Heart left ventricle (tissue), 16 donors: ENCODE data around the gene TTC32. TPM values are rescaled to one million over a fixed set of nuclear protein-coding genes. Genes with fewer than 3 reads are reported as not detected.

ENCODE experiments used
- ATAC-seq, 4 donors: fragments of 200-7000 bp; cut with Tn5 transposase; one replicate each; pipeline ENCODE4 v1.9.1; 2020 to 2022; ENCODE audit warnings: moderate library complexity in 4 of 4, mild to moderate bottlenecking in 3 of 4, moderate number of reproducible peaks in 1 of 4
- DNase-seq, 5 donors: peaks; one replicate each; pipeline ENCODE4 v3.0.0-alpha.2; 2020
- H3K27ac ChIP-seq, 12 donors: fragments of 200-600 bp; sonication (generic) in 4 of 12; one replicate each; pipeline versions ENCODE4 v1.5.0 to v1.8.0; 2016 to 2022; ENCODE audit warnings: mild to moderate bottlenecking in 2 of 12
- H3K27me3 ChIP-seq, 9 donors: fragments of 200-600 bp; sonication (generic) in 2 of 9; one replicate each; pipeline versions ENCODE4 v1.5.1 to v1.8.0; 2016 to 2022; ENCODE audit warnings: mild to moderate bottlenecking in 3 of 9
- H3K36me3 ChIP-seq, 9 donors: fragments of 200-600 bp; sonication (generic) in 2 of 9; one replicate each; pipeline versions ENCODE4 v1.5.0 to v1.8.0; 2018 to 2022; ENCODE audit warnings: mild to moderate bottlenecking in 2 of 9
- H3K4me1 ChIP-seq, 12 donors: fragments of 200-600 bp; sonication (generic) in 4 of 12; one replicate each; pipeline versions ENCODE4 v1.5.0 to v1.8.0; 2016 to 2022; ENCODE audit warnings: mild to moderate bottlenecking in 3 of 12
- H3K4me3 ChIP-seq, 12 donors: fragments of 200-600 bp; sonication (generic) in 4 of 12; one replicate each; pipeline versions ENCODE4 v1.5.0 to v1.8.0; 2017 to 2022; ENCODE audit warnings: mild to moderate bottlenecking in 9 of 12, moderate library complexity in 4 of 12
- H3K9me3 ChIP-seq, 12 donors: fragments of 200-600 bp; sonication (generic) in 4 of 12; one replicate each; pipeline versions ENCODE4 v1.5.0 to v1.8.0; 2016 to 2022; ENCODE audit warnings: mild to moderate bottlenecking in 1 of 12
- POLR2A ChIP-seq, 2 donors: fragments of 450-650 bp; IDR thresholded peaks; one replicate each; pipeline ENCODE4 v1.6.1; 2017; ENCODE audit warnings: antibody characterized with exemption in 2 of 2, mild to moderate bottlenecking in 2 of 2, moderate library complexity in 2 of 2
- WGBS, 4 donors: extraction: QIAGEN DNeasy Blood & Tissue Kit in 2 of 4; methylation state at CpG; one replicate each; pipeline versions ENCODE4 v1.1.5 to v1.1.7; 2013 to 2018; 5-methylcytosine and 5-hydroxymethylcytosine counted together
- intact Hi-C, 10 donors: fragments of 100-400 bp; cut with DNase I; formaldehyde crosslinking; loops; one replicate each; pipeline versions ENCODE4 v1.11.1 to v1.14.2; 2022
- polyA plus RNA-seq, 2 donors: library from polyadenylated mRNA; stranded (reverse); fragments of 200-250 nt; gene quantifications; one replicate each; pipeline ENCODE4 v1.2.3, GENCODE V29; 2013
- total RNA-seq, 9 donors: library from RNA; depleted of rRNA in 2 of 9; stranded (reverse); fragments of >200 nt in 2 of 9; fragmentation: NEBNext Ultra II Directional in 3 of 9; extraction: Animal tissue kit (Norgen Biotek cat#: 25700) in 3 of 9; gene quantifications; one replicate each; pipeline versions ENCODE4 v1.1.0 to v1.2.4, GENCODE V29; 2016 to 2023
- TF ChIP-seq, protein P1 (sequence below), 12 donors: fragments of 200-600 bp; sonication (generic) in 4 of 12; IDR thresholded peaks; one replicate each; pipeline versions ENCODE4 v1.5.0 to v1.8.0; 2018 to 2022; ENCODE audit warnings: antibody characterized with exemption in 12 of 12, mild to moderate bottlenecking in 5 of 12
- donor health status: ischemic (EF 13 %, LVEDD 7.1; RV severe dilation, severe dysfunction).
- donor health status: healthy with polysubstance abuse.
- donor health status: DM: no; HTN: yes; CAD: no.
- donor health status: DM: no; HTN: no; CAD: no.
- donor health status: ischemic (EF 25% LVEDD 6.9; RV normal size, moderate dysfunction).
- donor health status: ischemic (EF 25% LVEDD 5.7; RV mildly dilated, moderate dysfunction).
- donor health status: healthy.
- donor health status: DM: yes; HTN: yes; CAD: no.
- donor health status: ischemic (EF 35%, LVEDD 5.7; RV mildly dilated, moderate dysfunction).
- donor health status: nonischemic (EF 11% LVEDD 7.7; RV severe dilation, severe dysfunction).
- donor health status: DM: yes; HTN: yes; CAD: no.
- donor health status: PGD.
- donor health status: ischemic (EF 29% LVEDD 5.4; RV normal size, mild dysfunction).
- donor health status: nonischemic (EF 23%, LVEDD 6.1; RV moderate dilation, normal function).

TTC32 gene
- total and polyA plus RNA-seq, 11 donors: 2.6 to 10.3 (median 6.3) TPM

DNA sequence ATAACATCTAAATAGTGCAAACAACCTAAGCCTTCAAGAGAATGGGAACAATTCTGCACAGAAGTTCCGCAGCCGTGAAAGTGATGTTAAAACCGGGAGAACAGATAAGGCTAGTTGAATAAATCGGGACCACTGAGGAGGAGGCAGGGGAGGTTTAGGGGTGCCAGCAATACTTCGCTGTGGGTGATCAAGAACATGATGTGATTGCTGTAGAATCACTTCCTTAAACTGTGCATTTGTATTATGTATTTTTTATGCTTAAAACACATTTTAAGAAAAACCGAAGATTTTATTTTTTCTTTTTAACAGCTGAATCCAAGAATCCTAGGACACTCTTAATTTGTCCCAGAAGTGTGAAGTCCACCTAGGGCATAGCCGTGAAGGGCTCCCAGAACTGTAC is 33.6 kb downstream of the TTC32 start:
- ATAC-seq (no peak), DNase-seq (no peak)
- Histone ChIP-seq H3K36me3 (no peaks in the 10 kb centered on the region), H3K4me3 (peak overlapping the region; percentile 6 to 63 (median 50)), H3K27me3 (no peaks in the 10 kb centered on the region), H3K4me1 (peaks cover 0 to 17% (median 9%) of the 10 kb centered on the region in 12 donors), H3K27ac (no peak overlapping the region), H3K9me3 (no peaks in the 10 kb centered on the region)
- WGBS, 4 donors: 76 to 82% (median 79%) methylated on average over 7 of the region's 7 CpGs
- intact Hi-C loops: loop anchor here in 8 of 10 donors (5.0 to 10.0 kb wide), 8 partner anchors 183 to 1483 kb away; no protein-coding TSS in a partner anchor
- TF ChIP-seq POLR2A (IDR thresholded peaks at IDR 0.05): no peak

DNA sequence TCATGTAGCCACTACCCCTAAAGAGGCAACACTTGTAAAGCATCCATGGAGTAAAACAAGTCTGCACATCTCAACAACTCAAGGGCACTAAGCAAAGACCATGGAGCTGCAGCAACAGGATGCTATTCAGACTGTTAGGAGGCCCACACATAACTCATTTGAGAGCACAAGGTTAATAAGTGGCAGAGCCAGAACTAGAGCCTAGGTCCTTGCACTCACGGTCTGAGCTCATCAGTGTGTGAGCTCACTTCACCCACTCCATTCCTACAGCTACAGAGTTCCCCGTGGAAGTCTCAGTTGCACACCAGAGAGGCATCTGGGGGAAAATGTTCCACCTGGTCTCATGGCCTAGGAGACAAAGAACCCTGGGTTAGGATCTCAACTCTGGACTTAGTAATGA is 35.0 kb downstream of the TTC32 start:
- Histone ChIP-seq H3K27ac (no peak overlapping the region), H3K4me1 (peaks cover 0 to 17% (median 9%) of the 10 kb centered on the region in 12 donors), H3K4me3 (no peak overlapping the region), H3K27me3 (no peaks in the 10 kb centered on the region), H3K9me3 (no peaks in the 10 kb centered on the region), H3K36me3 (no peaks in the 10 kb centered on the region)
- intact Hi-C loops: loop anchor here in 8 of 10 donors (5.0 to 10.0 kb wide), 8 partner anchors 182 to 1482 kb away; no protein-coding TSS in a partner anchor
- no peak for TF ChIP-seq POLR2A (IDR thresholded peaks at IDR 0.05)
- TF ChIP-seq, protein P1, sequence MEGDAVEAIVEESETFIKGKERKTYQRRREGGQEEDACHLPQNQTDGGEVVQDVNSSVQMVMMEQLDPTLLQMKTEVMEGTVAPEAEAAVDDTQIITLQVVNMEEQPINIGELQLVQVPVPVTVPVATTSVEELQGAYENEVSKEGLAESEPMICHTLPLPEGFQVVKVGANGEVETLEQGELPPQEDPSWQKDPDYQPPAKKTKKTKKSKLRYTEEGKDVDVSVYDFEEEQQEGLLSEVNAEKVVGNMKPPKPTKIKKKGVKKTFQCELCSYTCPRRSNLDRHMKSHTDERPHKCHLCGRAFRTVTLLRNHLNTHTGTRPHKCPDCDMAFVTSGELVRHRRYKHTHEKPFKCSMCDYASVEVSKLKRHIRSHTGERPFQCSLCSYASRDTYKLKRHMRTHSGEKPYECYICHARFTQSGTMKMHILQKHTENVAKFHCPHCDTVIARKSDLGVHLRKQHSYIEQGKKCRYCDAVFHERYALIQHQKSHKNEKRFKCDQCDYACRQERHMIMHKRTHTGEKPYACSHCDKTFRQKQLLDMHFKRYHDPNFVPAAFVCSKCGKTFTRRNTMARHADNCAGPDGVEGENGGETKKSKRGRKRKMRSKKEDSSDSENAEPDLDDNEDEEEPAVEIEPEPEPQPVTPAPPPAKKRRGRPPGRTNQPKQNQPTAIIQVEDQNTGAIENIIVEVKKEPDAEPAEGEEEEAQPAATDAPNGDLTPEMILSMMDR (IDR thresholded peaks at IDR 0.05): no peak
- 94 to 99% (median 95%) methylated on average over 2 of the region's 2 CpGs for WGBS, 4 donors
- ATAC-seq (no peak), DNase-seq (no peak)

DNA sequence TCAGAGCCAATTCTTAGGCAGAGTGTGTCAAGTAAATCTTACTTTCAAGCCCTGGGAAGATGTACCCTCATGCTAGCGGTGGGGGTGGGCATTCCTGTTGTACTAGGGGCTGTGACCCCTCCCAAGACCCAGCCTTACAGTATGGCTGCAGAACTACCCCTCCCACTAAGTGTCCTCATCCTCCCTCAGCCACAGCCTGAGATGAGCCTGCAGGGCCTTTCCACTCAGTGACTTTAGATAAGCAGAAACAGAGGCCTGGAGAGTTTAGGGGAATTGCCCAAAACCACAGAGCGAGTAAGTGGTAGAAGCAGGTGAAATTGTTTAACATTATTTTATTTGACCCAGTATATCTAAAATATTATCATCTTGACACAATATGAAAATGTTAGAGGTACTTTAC is 36.6 kb downstream of the TTC32 start:
- no peaks in the 10 kb centered on the region for H3K36me3 ChIP-seq
- H3K4me3 ChIP-seq: no peak overlapping the region
- intact Hi-C loops: loop anchor here in 8 of 10 donors (5.0 to 10.0 kb wide), 8 partner anchors 180 to 1480 kb away; no protein-coding TSS in a partner anchor
- 87 to 93% (median 89%) methylated on average over 2 of the region's 2 CpGs for WGBS, 4 donors
- H3K9me3 ChIP-seq: no peaks in the 10 kb centered on the region
- TF ChIP-seq POLR2A (IDR thresholded peaks at IDR 0.05): no peak
- TF ChIP-seq, protein P1 (IDR thresholded peaks at IDR 0.05): no peak
- ATAC-seq: no peak
- H3K27ac ChIP-seq: no peak overlapping the region
- peaks cover 0 to 17% (median 9%) of the 10 kb centered on the region in 12 donors for H3K4me1 ChIP-seq
- DNase-seq: no peak
- no peaks in the 10 kb centered on the region for H3K27me3 ChIP-seq

GRCh38 chr2:19864381-19864780 is 37.4 kb downstream of the TTC32 start:
- intact Hi-C loops: loop anchor here (5.0 to 10.0 kb wide), 16 partner anchors 180 to 1480 kb away; no protein-coding TSS in a partner anchor
- TF ChIP-seq, protein P1 (IDR thresholded peaks at IDR 0.05): no peak
- TF ChIP-seq POLR2A (IDR thresholded peaks at IDR 0.05): no peak
- no peak for DNase-seq
- Histone ChIP-seq H3K4me3 (no peak overlapping the region), H3K27ac (no peak overlapping the region), H3K36me3 (no peaks in the 10 kb centered on the region), H3K27me3 (no peaks in the 10 kb centered on the region), H3K4me1 (peaks cover 0 to 17% (median 9%) of the 10 kb centered on the region in 12 donors), H3K9me3 (no peaks in the 10 kb centered on the region)
- 82 to 89% (median 84%) methylated on average over 11 of the region's 11 CpGs for WGBS, 4 donors
- no peak for ATAC-seq
